Osteocyte (in vitro differentiated cells): ENCODE measurements around the gene SPSB3. TPM values are rescaled to one million over a fixed set of nuclear protein-coding genes. Genes with fewer than 3 reads are reported as not detected.
A peak's percentile ranks its signal among the peaks of the same experiment; 100 is the strongest.

Source experiments
- DNase-seq: peaks from one replicate; pipeline ENCODE4 v3.0.0; 2021; ENCODE audit warnings: mixed read lengths; ENCODE audit not compliant: unreplicated experiment; ENCODE audit errors: extremely low spot score
- H3K27ac Mint-ChIP-seq: one replicate; pipeline ENCODE4 v1.8.0; 2021; ENCODE audit warnings: mild to moderate bottlenecking, mixed read lengths; ENCODE audit not compliant: unreplicated experiment
- H3K27me3 Mint-ChIP-seq: one replicate; pipeline ENCODE4 v1.8.0; 2021; ENCODE audit warnings: mixed read lengths; ENCODE audit not compliant: unreplicated experiment
- H3K36me3 Mint-ChIP-seq: one replicate; pipeline ENCODE4 v1.8.0; 2021; ENCODE audit warnings: mixed read lengths; ENCODE audit not compliant: unreplicated experiment
- H3K4me1 Mint-ChIP-seq: one replicate; pipeline ENCODE4 v1.8.0; 2021; ENCODE audit warnings: mixed read lengths; ENCODE audit not compliant: unreplicated experiment
- H3K4me3 Mint-ChIP-seq: one replicate; pipeline ENCODE4 v1.8.0; 2021; ENCODE audit warnings: mild to moderate bottlenecking, moderate library complexity, mixed read lengths; ENCODE audit not compliant: unreplicated experiment
- H3K9me3 Mint-ChIP-seq: one replicate; pipeline ENCODE4 v1.8.0; 2021; ENCODE audit warnings: mixed read lengths; ENCODE audit not compliant: unreplicated experiment
- CTCF ChIP-seq: fragments of 200-600 bp; sonication (generic); IDR thresholded peaks from 2 replicates; pipeline ENCODE4 v1.5.0; 2021; ENCODE audit warnings: antibody characterized with exemption, mild to moderate bottlenecking, moderate library complexity
- total RNA-seq: library from RNA; stranded (reverse); gene quantifications from 2 replicates; pipeline ENCODE4 v1.2.1, GENCODE V29; 2021

SPSB3 gene
- total RNA-seq, 1 donor from 2014 or later, result 53.4 TPM

GRCh38 chr16:1764971-1765370 lies 17.4 kb downstream of the SPSB3 start:
- no peak for DNase-seq
- Mint-ChIP-seq H3K27ac (no peak overlapping the region), H3K36me3 (peaks cover 8% of the 10 kb centered on the region), H3K4me3 (no peak overlapping the region), H3K9me3 (no peaks in the 10 kb centered on the region), H3K4me1 (no peaks in the 10 kb centered on the region), H3K27me3 (no peaks in the 10 kb centered on the region)
- no peak for TF ChIP-seq CTCF

DNA sequence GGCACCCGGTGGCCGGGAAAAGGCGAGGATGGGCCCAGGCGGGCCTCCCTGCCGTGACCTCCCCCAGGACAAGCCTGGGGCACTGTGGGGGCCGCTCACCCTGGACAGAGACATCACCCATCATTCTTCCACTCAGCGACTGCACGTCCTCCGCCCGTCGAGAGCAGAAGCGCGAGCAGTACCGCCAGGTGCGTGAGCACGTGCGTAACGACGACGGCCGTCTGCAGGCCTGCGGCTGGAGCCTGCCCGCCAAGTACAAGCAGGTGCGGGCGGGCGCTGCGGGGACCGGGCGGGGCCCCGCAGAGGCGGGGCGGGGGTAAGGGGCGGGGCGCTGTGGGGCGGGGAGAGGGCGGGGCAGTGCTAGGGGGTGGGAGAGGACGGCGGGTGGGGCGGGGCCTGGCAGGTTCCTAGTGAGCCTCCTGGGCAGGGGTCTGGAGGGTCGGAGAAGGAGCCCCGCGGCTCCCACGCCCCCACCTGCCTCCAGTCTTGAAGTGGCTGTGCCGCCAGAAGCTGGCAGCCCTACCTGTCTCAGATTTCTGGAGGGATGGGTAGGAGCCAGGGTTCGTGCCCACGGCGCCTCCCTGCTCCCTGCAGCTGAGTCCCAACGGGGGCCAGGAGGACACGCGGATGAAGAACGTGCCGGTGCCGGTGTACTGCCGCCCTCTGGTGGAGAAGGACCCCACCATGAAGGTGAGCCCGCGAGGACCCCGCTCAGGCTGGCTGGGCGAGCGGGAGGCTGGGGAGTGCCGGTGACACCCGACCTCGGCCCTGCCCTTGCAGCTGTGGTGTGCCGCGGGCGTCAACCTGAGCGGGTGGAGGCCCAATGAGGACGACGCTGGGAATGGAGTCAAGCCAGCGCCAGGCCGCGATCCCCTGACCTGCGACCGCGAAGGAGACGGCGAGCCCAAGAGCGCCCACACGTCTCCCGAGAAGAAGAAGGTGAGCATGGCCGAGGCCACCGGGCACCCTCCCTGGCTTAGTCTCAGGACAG lies 18.6 kb downstream of the SPSB3 start:
- H3K4me1 Mint-ChIP-seq, result no peaks in the 10 kb centered on the region
- no peak overlapping the region for H3K27ac Mint-ChIP-seq
- TF ChIP-seq CTCF, result peak; percentile 65
- peaks cover 8% of the 10 kb centered on the region for H3K36me3 Mint-ChIP-seq
- no peaks in the 10 kb centered on the region for H3K27me3 Mint-ChIP-seq
- H3K4me3 Mint-ChIP-seq, result no peak overlapping the region
- DNase-seq, result no peak
- no peaks in the 10 kb centered on the region for H3K9me3 Mint-ChIP-seq

DNA sequence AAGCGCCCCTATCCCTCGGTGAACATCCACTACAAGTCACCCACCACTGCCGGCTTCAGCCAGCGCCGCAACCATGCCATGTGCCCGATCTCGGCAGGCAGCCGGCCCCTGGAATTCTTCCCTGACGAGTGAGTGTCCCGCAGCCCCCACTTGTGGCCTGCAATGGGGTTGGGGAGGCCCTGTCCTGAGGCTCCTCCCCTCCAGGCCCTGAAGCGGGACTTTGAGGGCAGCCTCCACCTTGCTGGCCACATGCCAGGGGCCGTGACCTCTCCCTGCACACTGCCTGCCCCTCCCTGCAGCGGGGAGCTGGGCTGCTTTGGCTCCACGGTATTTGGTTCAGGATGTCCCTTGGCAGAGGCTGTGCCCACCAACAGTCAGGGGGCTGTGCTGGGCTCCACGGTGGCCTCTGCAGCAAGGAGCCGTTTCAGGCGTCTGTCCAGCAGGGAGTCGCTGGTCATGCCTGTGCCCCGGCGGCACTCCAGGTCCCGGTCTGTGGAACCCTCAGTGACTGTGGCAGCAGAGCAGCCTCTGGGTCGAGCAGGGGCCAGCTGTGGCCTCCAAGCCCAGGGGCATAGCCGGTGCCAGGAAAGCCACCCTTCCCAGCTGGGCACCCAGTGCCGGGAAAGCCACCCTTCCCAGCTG lies 19.4 kb downstream of the SPSB3 start:
- DNase-seq, result no peak
- no peak overlapping the region for H3K27ac Mint-ChIP-seq
- H3K4me3 Mint-ChIP-seq, result no peak overlapping the region
- no peaks in the 10 kb centered on the region for H3K4me1 Mint-ChIP-seq
- H3K9me3 Mint-ChIP-seq, result no peaks in the 10 kb centered on the region
- peaks cover 7% of the 10 kb centered on the region for H3K36me3 Mint-ChIP-seq
- TF ChIP-seq CTCF, result no peak
- no peaks in the 10 kb centered on the region for H3K27me3 Mint-ChIP-seq

- no peaks in the 10 kb centered on the region for H3K9me3 Mint-ChIP-seq
Measured at GRCh38 chr16:1762196-1762878, 20.0 kb downstream of the SPSB3 start.

More at GRCh38 chr16:1762196-1762878, 20.0 kb downstream of the SPSB3 start:
- Mint-ChIP-seq H3K4me1 (no peaks in the 10 kb centered on the region), H3K27ac (no peak overlapping the region), H3K36me3 (peaks cover 6% of the 10 kb centered on the region), H3K27me3 (no peaks in the 10 kb centered on the region), H3K4me3 (no peak overlapping the region)
- no peak for DNase-seq
- TF ChIP-seq CTCF, result no peak
